ENCODE results near the gene ODR4.

- TF ChIP-seq POLR2A (IDR thresholded peaks at IDR 0.05), result no peak
- no peak for TF ChIP-seq CTCF (IDR thresholded peaks at IDR 0.05)
- no peak for TF ChIP-seq EP300 (IDR thresholded peaks at IDR 0.05)
These were observed 37.7 kb downstream of the ODR4 start for GRCh38 chr1:186413319-186413718.
